Measurements from ENCODE around the gene ATP6V0E1. TPM values are rescaled to one million over a fixed set of nuclear protein-coding genes. Genes with fewer than 3 reads are reported as not detected.

Gene ATP6V0E1
- total and polyA plus RNA-seq, 2 of the 8 experiments (the other 6 are each of a cell fraction or from before 2014, with no cell fraction given) = 108 to 134 TPM

- no peak for DNase-seq (ENCODE audit: low read depth in 1 of 2, low spot score in 2 of 2)
- Histone ChIP-seq H3K14ac (ENCODE audit: insufficient read length) (no peak overlapping the region), H3K56ac (replicated peaks; ENCODE audit: insufficient read length, low read depth, low read length) (no peak overlapping the region), H2AFZ (ENCODE audit: low read length) (no peak overlapping the region), H2BK12ac (ENCODE audit: low read depth, low read length) (no peak overlapping the region), H3K27ac (ENCODE audit: low read depth, low read length) (no peak overlapping the region), H4K91ac (replicated peaks; ENCODE audit: insufficient read length, low read length) (no peak overlapping the region), H3K18ac (ENCODE audit: extremely low read depth, low read length) (no peak overlapping the region), H3K27me3 (replicated peaks in 1 of 4; ENCODE audit: control insufficient read depth in 3 of 4, extremely low read depth in 1 of 4, insufficient read depth in 3 of 4, low read length in 3 of 4) (no peaks in the 10 kb centered on the region), H3K36me3 (ENCODE audit: control insufficient read depth in 2 of 4, insufficient read depth in 4 of 4, low read length in 3 of 4) (no peaks in the 10 kb centered on the region), H2BK15ac (ENCODE audit: low read length) (no peak overlapping the region), H3K4me1 (replicated peaks in 1 of 4; ENCODE audit: control insufficient read depth in 3 of 4, insufficient read depth in 4 of 4, low read length in 3 of 4) (no peaks in the 10 kb centered on the region), H3K23ac (ENCODE audit: insufficient read length) (no peak overlapping the region), H2BK20ac (ENCODE audit: low read length) (no peak overlapping the region), H3K9me3 (ENCODE audit: insufficient read depth in 2 of 2, low read depth in 1 of 2, low read length in 1 of 2) (no peaks in the 10 kb centered on the region), H3K79me2 (ENCODE audit: control insufficient read depth in 1 of 2, insufficient read depth in 2 of 2, low read length in 2 of 2) (peaks cover 0 to 54% of the 10 kb centered on the region in 2 experiments; a peak in 2 of 4 replicates), H3K79me1 (ENCODE audit: low read depth, low read length) (no peaks in the 10 kb centered on the region; the same call in none of the 2 replicates), H3K23me2 (ENCODE audit: low read depth, low read length) (no peaks in the 10 kb centered on the region), H2BK120ac (replicated peaks; ENCODE audit: low read depth, low read length) (no peak overlapping the region), H2AK5ac (ENCODE audit: low read depth, low read length) (no peak overlapping the region), H3K4me3 (ENCODE audit: extremely low read depth in 1 of 4, insufficient read depth in 2 of 4, low read depth in 3 of 4, low read length in 4 of 4) (no peak overlapping the region), H3K4me2 (ENCODE audit: insufficient read depth in 1 of 2, low read depth in 2 of 2, low read length in 2 of 2) (no peak overlapping the region), H4K8ac (ENCODE audit: extremely low read depth, insufficient read depth, low read length) (no peak overlapping the region), H4K5ac (ENCODE audit: insufficient read length, low read depth, low read length) (no peak overlapping the region), H4K20me1 (replicated peaks in 1 of 2; ENCODE audit: control insufficient read depth in 1 of 2, insufficient read depth in 2 of 2, low read length in 2 of 2) (peaks cover 2 to 3% of the 10 kb centered on the region in 2 experiments), H2BK5ac (ENCODE audit: low read depth, low read length) (no peak overlapping the region), H3K9ac (replicated peaks in 1 of 4; ENCODE audit: extremely low read depth in 1 of 4, low read depth in 3 of 4, low read length in 3 of 4) (no peak overlapping the region), H3K4ac (replicated peaks; ENCODE audit: insufficient read length, low read depth, low read length) (no peak overlapping the region)
- 93% methylated on average over 6 of the region's 6 CpGs; no CpG with 5 or more reads in 1 of the 2 experiments for WGBS, 2 experiments (ENCODE audit: extremely low coverage in 1 of 2, insufficient coverage in 1 of 2, insufficient read length in 1 of 2, insufficient replicate concordance in 2 of 2, low coverage in 1 of 2, low lambda C conversion rate in 2 of 2, missing lambda C conversion rate in 1 of 2)
- ChIA-PET CTCF (ENCODE audit: partially characterized antibody) (interaction anchor here (0.5 to 3.4 kb wide), 27 partner anchors 10 to 344 kb away, joined by 3 to 11 read pairs (median 4); no protein-coding TSS in a partner anchor), POLR2A (ENCODE audit: partially characterized antibody) (no interaction called here)
- FAIRE-seq = no peak
- TF ChIP-seq RBBP5 (IDR thresholded peaks at IDR 0.05; ENCODE audit: borderline replicate concordance, low read depth, low read length) (no peak), CBX8 (IDR thresholded peaks at IDR 0.05; ENCODE audit: borderline replicate concordance, low read depth, low read length) (no peak), CHD1 (IDR thresholded peaks at IDR 0.05; ENCODE audit: low read depth, low read length) (no peak), MAX (IDR thresholded peaks at IDR 0.05) (no peak), BRCA1 (IDR thresholded peaks at IDR 0.05; ENCODE audit: low read depth, low read length) (no peak), ATF2 (IDR thresholded peaks at IDR 0.05; ENCODE audit: low read length) (no peak), CREB1 (IDR thresholded peaks at IDR 0.05) (no peak), TAF1 (IDR thresholded peaks at IDR 0.05; ENCODE audit: low read depth, low read length) (no peak), BCL11A (IDR thresholded peaks at IDR 0.05; ENCODE audit: low read depth in 2 of 2, low read length in 2 of 2) (no peak), EP300 (IDR thresholded peaks at IDR 0.05; ENCODE audit: borderline replicate concordance in 1 of 2, low read depth in 2 of 2, low read length in 2 of 2) (no peak), SIRT6 (IDR thresholded peaks at IDR 0.05; ENCODE audit: low read length) (no peak), POLR2A (IDR thresholded peaks at IDR 0.05; ENCODE audit: control extremely low read depth in 1 of 2, low read depth in 2 of 2, low read length in 2 of 2) (no peak), KDM1A (IDR thresholded peaks at IDR 0.05; ENCODE audit: borderline replicate concordance, low read length) (no peak)
Observed at GRCh38 chr5:173010021-173010420, 26.4 kb downstream of the ATP6V0E1 start.
